ENCODE measurements around the gene DEPDC1.

Gene DEPDC1

DNA sequence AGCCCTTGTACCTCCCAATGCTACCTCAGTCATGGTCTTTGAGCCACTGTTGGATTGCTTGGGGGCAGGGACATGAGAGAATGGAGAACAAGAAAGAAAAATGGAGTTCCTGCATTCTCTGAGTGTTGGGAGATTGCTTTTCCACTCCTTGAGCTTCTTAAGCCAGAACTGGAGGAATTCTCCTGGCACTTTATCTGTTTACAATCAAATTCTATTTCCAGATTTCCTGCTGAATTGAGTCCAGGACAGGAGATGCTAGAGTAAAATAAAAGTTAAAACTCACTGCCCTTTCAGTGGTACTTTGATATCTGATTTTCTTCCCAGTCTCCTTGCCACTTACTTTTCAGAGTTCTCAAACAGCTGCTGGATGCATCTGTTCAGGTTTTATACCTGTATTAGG, 24.4 kb upstream of the DEPDC1 start:
- Histone ChIP-seq H3K4me1 (ENCODE audit: insufficient read depth, low read length, poor library complexity, severe bottlenecking) (no peaks in the 10 kb centered on the region), H3K27me3 (ENCODE audit: insufficient read depth, low read length, poor library complexity, severe bottlenecking) (no peaks in the 10 kb centered on the region), H3K4me2 (ENCODE audit: low read depth, low read length, poor library complexity, severe bottlenecking) (no peak overlapping the region), H3F3A (ENCODE audit: low read depth) (no peaks in the 10 kb centered on the region), H3K36me3 (ENCODE audit: insufficient read depth, low read length) (no peaks in the 10 kb centered on the region), H3K9me2 (replicated peaks; ENCODE audit: low read depth, low read length) (no peaks in the 10 kb centered on the region), H3K79me2 (ENCODE audit: insufficient read depth, low read length) (no peaks in the 10 kb centered on the region), H2AFZ (ENCODE audit: low read length) (no peak overlapping the region), H4K20me1 (ENCODE audit: insufficient read depth, low read length, poor library complexity, severe bottlenecking) (no peaks in the 10 kb centered on the region), H3K9me3 (ENCODE audit: insufficient read depth, low read depth, low read length) (no peaks in the 10 kb centered on the region), H3K4me3 (ENCODE audit: low read length, poor library complexity, severe bottlenecking) (no peak overlapping the region), H3K9ac (ENCODE audit: low read depth, low read length, poor library complexity, severe bottlenecking) (no peak overlapping the region)
- TF ChIP-seq CTCF (conservative IDR thresholded peaks at IDR 0.05; ENCODE audit: low read length), result no peak
- TF ChIP-seq EZH2phosphoT487 (IDR thresholded peaks at IDR 0.05; ENCODE audit: borderline replicate concordance), result no peak

GRCh38 chr1:68516066-68516465, 19.2 kb upstream of the DEPDC1 start:
- no peaks in the 10 kb centered on the region for H3K9me2 ChIP-seq (replicated peaks; ENCODE audit: low read depth, low read length)
- H3K36me3 ChIP-seq (ENCODE audit: insufficient read depth, low read length), result no peaks in the 10 kb centered on the region
- no peaks in the 10 kb centered on the region for H3K27me3 ChIP-seq (ENCODE audit: insufficient read depth, low read length, poor library complexity, severe bottlenecking)
- no peak for TF ChIP-seq CTCF (conservative IDR thresholded peaks at IDR 0.05; ENCODE audit: low read length)
- TF ChIP-seq EZH2phosphoT487 (IDR thresholded peaks at IDR 0.05; ENCODE audit: borderline replicate concordance), result no peak
- no peak overlapping the region for H3K4me3 ChIP-seq (ENCODE audit: low read length, poor library complexity, severe bottlenecking)
- no peaks in the 10 kb centered on the region for H3K79me2 ChIP-seq (ENCODE audit: insufficient read depth, low read length)
- H3F3A ChIP-seq (ENCODE audit: low read depth), result no peaks in the 10 kb centered on the region
- H2AFZ ChIP-seq (ENCODE audit: low read length), result no peak overlapping the region
- H3K4me2 ChIP-seq (ENCODE audit: low read depth, low read length, poor library complexity, severe bottlenecking), result no peak overlapping the region
- H3K9me3 ChIP-seq (ENCODE audit: insufficient read depth, low read depth, low read length), result no peaks in the 10 kb centered on the region
- no peaks in the 10 kb centered on the region for H4K20me1 ChIP-seq (ENCODE audit: insufficient read depth, low read length, poor library complexity, severe bottlenecking)
- H3K9ac ChIP-seq (ENCODE audit: low read depth, low read length, poor library complexity, severe bottlenecking), result no peak overlapping the region
- H3K4me1 ChIP-seq (ENCODE audit: insufficient read depth, low read length, poor library complexity, severe bottlenecking), result no peaks in the 10 kb centered on the region

GRCh38 chr1:68511254-68511653, 14.4 kb upstream of the DEPDC1 start:
- no peaks in the 10 kb centered on the region for H3K27me3 ChIP-seq (ENCODE audit: insufficient read depth, low read length, poor library complexity, severe bottlenecking)
- H3K9me2 ChIP-seq (replicated peaks; ENCODE audit: low read depth, low read length), result no peaks in the 10 kb centered on the region
- no peak overlapping the region for H3K9ac ChIP-seq (ENCODE audit: low read depth, low read length, poor library complexity, severe bottlenecking)
- no peaks in the 10 kb centered on the region for H3K9me3 ChIP-seq (ENCODE audit: insufficient read depth, low read depth, low read length)
- no peaks in the 10 kb centered on the region for H3K4me1 ChIP-seq (ENCODE audit: insufficient read depth, low read length, poor library complexity, severe bottlenecking)
- no peak overlapping the region for H3K4me2 ChIP-seq (ENCODE audit: low read depth, low read length, poor library complexity, severe bottlenecking)
- no peaks in the 10 kb centered on the region for H3K79me2 ChIP-seq (ENCODE audit: insufficient read depth, low read length)
- H4K20me1 ChIP-seq (ENCODE audit: insufficient read depth, low read length, poor library complexity, severe bottlenecking), result no peaks in the 10 kb centered on the region
- no peak overlapping the region for H3K4me3 ChIP-seq (ENCODE audit: low read length, poor library complexity, severe bottlenecking)
- no peak for TF ChIP-seq EZH2phosphoT487 (IDR thresholded peaks at IDR 0.05; ENCODE audit: borderline replicate concordance)
- TF ChIP-seq CTCF (conservative IDR thresholded peaks at IDR 0.05; ENCODE audit: low read length), result no peak
- H3K36me3 ChIP-seq (ENCODE audit: insufficient read depth, low read length), result no peaks in the 10 kb centered on the region
- H2AFZ ChIP-seq (ENCODE audit: low read length), result no peak overlapping the region
- H3F3A ChIP-seq (ENCODE audit: low read depth), result no peaks in the 10 kb centered on the region

All from Loucy (cell line).